Iris pigment epithelial cell (primary cell): ENCODE measurements around the gene GPR142.

Source experiments
- DNase-seq: peaks from one replicate; pipeline ENCODE4 v3.0.0-alpha.2; 2011; ENCODE audit warnings: low read depth

GPR142 gene

GRCh38 chr17:74345433-74346241, 21.7 kb upstream of the GPR142 start:
- no peak for DNase-seq

- no peak for DNase-seq
These were observed 19.7 kb upstream of the GPR142 start for GRCh38 chr17:74347646-74348045.

- DNase-seq = no peak
These were observed 18.2 kb upstream of the GPR142 start for GRCh38 chr17:74349120-74349519.

GRCh38 chr17:74350486-74350885, 16.8 kb upstream of the GPR142 start:
- DNase-seq = no peak

GRCh38 chr17:74351552-74352210, 15.6 kb upstream of the GPR142 start:
- no peak for DNase-seq

GRCh38 chr17:74353446-74354060, 13.8 kb upstream of the GPR142 start:
- DNase-seq = no peak

GRCh38 chr17:74354123-74354522, 13.2 kb upstream of the GPR142 start:
- no peak for DNase-seq

GRCh38 chr17:74354561-74354960, 12.7 kb upstream of the GPR142 start:
- DNase-seq = no peak

GRCh38 chr17:74355065-74355464, 12.2 kb upstream of the GPR142 start:
- no peak for DNase-seq

GRCh38 chr17:74356646-74357465, 10.4 kb upstream of the GPR142 start:
- no peak for DNase-seq

GRCh38 chr17:74357466-74357809, 9.9 kb upstream of the GPR142 start:
- DNase-seq = no peak

GRCh38 chr17:74358697-74359096, 8.6 kb upstream of the GPR142 start:
- no peak for DNase-seq

- no peak for DNase-seq
These were observed 7.4 kb upstream of the GPR142 start for GRCh38 chr17:74359916-74360315.

- no peak for DNase-seq
These were observed 6.4 kb upstream of the GPR142 start for GRCh38 chr17:74360899-74361229.

GRCh38 chr17:74361230-74362068, 5.9 kb upstream of the GPR142 start, which contains the start of gene BTBD17:
TSS of gene BTBD17 (minus strand) at chr17:74361868. CDS start at chr17:74361819, 49 bp downstream.
- DNase-seq = peak; percentile 42

GRCh38 chr17:74362069-74362405, 5.3 kb upstream of the GPR142 start:
- DNase-seq = no peak

GRCh38 chr17:74362810-74363498, 4.4 kb upstream of the GPR142 start:
- DNase-seq = no peak

GRCh38 chr17:74368341-74369081, 1.2 kb downstream of the GPR142 start:
- peak; percentile 40 for DNase-seq

- no peak for DNase-seq
These were observed 1.9 kb downstream of the GPR142 start for GRCh38 chr17:74369221-74369620.
